ENCODE measurements around the gene PRKAG2.

GRCh38 chr7:151786936-151787335 lies 90.0 kb downstream of the PRKAG2 start:
- no peak for TF ChIP-seq CTCF (IDR thresholded peaks at IDR 0.05 in 8 of 11, conservative IDR thresholded peaks at IDR 0.05 in 3 of 11)
- no peak for TF ChIP-seq POLR2AphosphoS5 (IDR thresholded peaks at IDR 0.05)
